SK-N-SH (cell line): ENCODE data around the gene TCOF1. TPM values are rescaled to one million over a fixed set of nuclear protein-coding genes. Genes with fewer than 3 reads are reported as not detected.

Experiments used
- CTCF ChIA-PET: fragments of 300-600, 350-600 bp; formaldehyde crosslinking; extraction: SDS; loops from one replicate; lab custom pipeline; 2021; lab: Yijun Ruan, JAX
- POLR2A ChIA-PET: fragments of 350-600 bp; sonication (Branson Sonifier 250); formaldehyde crosslinking; extraction: SDS; loops from one replicate; lab custom pipeline; 2020; ENCODE audit warnings: antibody characterized with exemption, inconsistent platforms; lab: Yijun Ruan, JAX
- DNase-seq: peaks from one replicate; pipeline ENCODE4 v3.0.0; 2012
- H2AFZ ChIP-seq: fragments of 200-600 bp; sonication (generic); 2 replicates; pipeline ENCODE4 v1.8.1; 2016; ENCODE audit warnings: antibody characterized with exemption, mild to moderate bottlenecking, low read depth
- H3F3A ChIP-seq: fragments of 200-600 bp; sonication (generic); replicated peaks from 2 replicates; pipeline ENCODE3; 2016; ENCODE audit warnings: antibody characterized with exemption, mild to moderate bottlenecking; ENCODE audit not compliant: insufficient read depth
- H3K27ac ChIP-seq, 2 experiments: fragments of 200-500 bp in 1 of 2; fragments of 200-600 bp in 1 of 2; sonication (Bioruptor generic) in 1 of 2; sonication (generic), shearing (Covaris generic) in 1 of 2; 2 replicates each; pipeline versions ENCODE4 v1.5.1 to v1.6.1; 2014 to 2016; ENCODE audit warnings: low read depth in 2 of 2, inconsistent platforms in 1 of 2, low read length in 1 of 2, mild to moderate bottlenecking in 1 of 2, mixed read lengths in 1 of 2
- H3K27me3 ChIP-seq: fragments of 200-600 bp; sonication (generic), shearing (Covaris generic); 2 replicates; pipeline ENCODE4 v1.6.1; 2016; ENCODE audit warnings: mixed run types; ENCODE audit not compliant: insufficient read depth
- H3K36me3 ChIP-seq, 2 experiments: fragments of 200-500 bp in 1 of 2; fragments of 200-600 bp in 1 of 2; sonication (Bioruptor generic) in 1 of 2; sonication (generic) in 1 of 2; replicated peaks in 1 of 2; 2 replicates each; pipeline versions ENCODE3 to v1.5.1; 2014 to 2016; ENCODE audit warnings: low read length in 1 of 2, mild to moderate bottlenecking in 1 of 2; ENCODE audit not compliant: insufficient read depth in 2 of 2, control insufficient read depth in 1 of 2
- H3K4me1 ChIP-seq, 2 experiments: fragments of 200-500 bp in 1 of 2; fragments of 200-600 bp in 1 of 2; sonication (Bioruptor generic) in 1 of 2; sonication (generic), shearing (Covaris generic) in 1 of 2; 2 replicates each; pipeline versions ENCODE4 v1.5.1 to v1.6.1; 2014 to 2016; ENCODE audit warnings: low read depth in 1 of 2, low read length in 1 of 2, mixed run types in 1 of 2; ENCODE audit not compliant: insufficient read depth in 2 of 2, control insufficient read depth in 1 of 2
- H3K4me2 ChIP-seq: fragments of 200-600 bp; sonication (generic), shearing (Covaris generic); 2 replicates; pipeline ENCODE4 v1.6.1; 2017; ENCODE audit warnings: mixed run types
- H3K4me3 ChIP-seq, 2 experiments: fragments of 200-500 bp in 1 of 2; fragments of 200-600 bp in 1 of 2; sonication (Bioruptor generic) in 1 of 2; sonication (generic), shearing (Covaris generic) in 1 of 2; 2 replicates each; pipeline versions ENCODE4 v1.5.1 to v1.8.1; 2014 to 2016; ENCODE audit warnings: low read depth in 2 of 2, inconsistent platforms in 1 of 2, low read length in 1 of 2, mild to moderate bottlenecking in 1 of 2, mixed read lengths in 1 of 2, moderate library complexity in 1 of 2
- H3K79me2 ChIP-seq: fragments of 200-600 bp; sonication (generic); 2 replicates; pipeline ENCODE4 v1.8.1; 2017; ENCODE audit warnings: mild to moderate bottlenecking; ENCODE audit not compliant: insufficient read depth
- H3K9ac ChIP-seq: fragments of 200-600 bp; sonication (generic); 2 replicates; pipeline ENCODE4 v1.6.1; 2017; ENCODE audit warnings: mixed run types
- H3K9me2 ChIP-seq: fragments of 200-600 bp; sonication (generic); 2 replicates; pipeline ENCODE4 v1.6.1; 2017; ENCODE audit warnings: mixed run types
- H3K9me3 ChIP-seq: fragments of 200-600 bp; sonication (generic); 2 replicates; pipeline ENCODE4 v1.6.1; 2017; ENCODE audit warnings: mixed run types, mild to moderate bottlenecking, moderate library complexity
- H4K20me1 ChIP-seq: fragments of 200-600 bp; sonication (generic); 2 replicates; pipeline ENCODE4 v1.6.1; 2017; ENCODE audit warnings: mild to moderate bottlenecking, mixed run types; ENCODE audit not compliant: insufficient read depth
- CHD2 ChIP-seq: fragments of 150-350 bp; IDR thresholded peaks from 2 replicates; pipeline ENCODE4 v1.6.1; 2018; ENCODE audit warnings: low read length; ENCODE audit not compliant: partially characterized antibody
- ELF1 ChIP-seq: IDR thresholded peaks from 2 replicates; pipeline ENCODE4 v1.4.0; 2012
- EP300 ChIP-seq, 2 experiments: IDR thresholded peaks; 2 replicates each; pipeline versions ENCODE4 v1.4.0 to v1.6.1; 2012; ENCODE audit warnings: borderline replicate concordance in 1 of 2, low read depth in 1 of 2, low read length in 1 of 2
- EZH2phosphoT487 ChIP-seq: fragments of 200-600 bp; sonication (generic); IDR thresholded peaks from 2 replicates; pipeline ENCODE4 v1.6.1; 2017; ENCODE audit warnings: low read depth, mixed run types, mild to moderate bottlenecking, antibody characterized with exemption, moderate library complexity, borderline replicate concordance
- FOSL2 ChIP-seq: IDR thresholded peaks from 2 replicates; pipeline ENCODE4 v1.4.0; 2012; ENCODE audit warnings: low read depth, mild to moderate bottlenecking, moderate library complexity, borderline replicate concordance
- FOXJ3 ChIP-seq: sonication (generic); formaldehyde crosslinking; IDR thresholded peaks from 2 replicates; pipeline ENCODE4 v1.5.1; 2020; ENCODE audit warnings: mild to moderate bottlenecking, missing genetic modification reagents
- FOXM1 ChIP-seq: IDR thresholded peaks from 2 replicates; pipeline ENCODE4 v1.4.0; 2012; ENCODE audit warnings: low read depth, mild to moderate bottlenecking
- GABPA ChIP-seq: IDR thresholded peaks from 2 replicates; pipeline ENCODE4 v1.4.0; 2012; ENCODE audit warnings: low read depth, mild to moderate bottlenecking
- JUND ChIP-seq: IDR thresholded peaks from 2 replicates; pipeline ENCODE4 v1.4.0; 2012
- MEF2A ChIP-seq: IDR thresholded peaks from 2 replicates; pipeline ENCODE4 v1.4.0; 2012; ENCODE audit warnings: low read depth, borderline replicate concordance
- MXI1 ChIP-seq: IDR thresholded peaks from 2 replicates; pipeline ENCODE4 v1.6.1; 2012; ENCODE audit warnings: mild to moderate bottlenecking, low read depth, low read length, improper control_type of control experiment
- NFIC ChIP-seq: IDR thresholded peaks from 2 replicates; pipeline ENCODE4 v1.4.0; 2012; ENCODE audit warnings: borderline replicate concordance
- POLR2AphosphoS5 ChIP-seq: IDR thresholded peaks from 2 replicates; pipeline ENCODE4 v1.6.1; 2012; ENCODE audit warnings: low read depth, low read length
- RAD21 ChIP-seq: IDR thresholded peaks from 2 replicates; pipeline ENCODE4 v1.6.1; 2012; ENCODE audit warnings: mild to moderate bottlenecking, low read length
- RCOR1 ChIP-seq: fragments of 150-350 bp; IDR thresholded peaks from 2 replicates; pipeline ENCODE4 v1.6.1; 2017; ENCODE audit warnings: antibody characterized with exemption, low read length
- RFX5 ChIP-seq: IDR thresholded peaks from 2 replicates; pipeline ENCODE4 v1.6.1; 2012; ENCODE audit warnings: mild to moderate bottlenecking, improper control_type of control experiment, low read length
- RXRA ChIP-seq: IDR thresholded peaks from 2 replicates; pipeline ENCODE4 v1.4.0; 2012; ENCODE audit warnings: low read depth, mild to moderate bottlenecking, borderline replicate concordance
- TCF12 ChIP-seq: IDR thresholded peaks from 2 replicates; pipeline ENCODE4 v1.4.0; 2012
- TEAD4 ChIP-seq: IDR thresholded peaks from 2 replicates; pipeline ENCODE4 v1.4.0; 2012; ENCODE audit warnings: mild to moderate bottlenecking, borderline replicate concordance; ENCODE audit not compliant: insufficient read depth
- YY1 ChIP-seq: IDR thresholded peaks from 2 replicates; pipeline ENCODE4 v1.4.0; 2012; ENCODE audit warnings: low read depth, mild to moderate bottlenecking
- WGBS: methylation state at CpG from one replicate; pipeline ENCODE4 v1.1.6; 2017; ENCODE audit warnings: low lambda C conversion rate; 5-methylcytosine and 5-hydroxymethylcytosine counted together
- polyA plus RNA-seq, 3 experiments: library from polyadenylated mRNA; depleted of rRNA; stranded (reverse); fragments of >200 nt; gene quantifications; 2 replicates each; pipeline ENCODE4 v1.2.3, GENCODE V29; 2012
- TF ChIP-seq, protein P1 (sequence below): IDR thresholded peaks from 2 replicates; pipeline ENCODE4 v1.4.0; 2012; ENCODE audit warnings: low read depth
- TF ChIP-seq, protein P2 (sequence below): fragments of 150-350 bp; IDR thresholded peaks from 2 replicates; pipeline ENCODE4 v1.6.1; 2017; ENCODE audit warnings: antibody characterized with exemption, low read length, low read depth, borderline replicate concordance
- TF ChIP-seq, protein P3 (sequence below): IDR thresholded peaks from 2 replicates; pipeline ENCODE4 v1.4.0; 2012; ENCODE audit warnings: low read depth, borderline replicate concordance

The TCOF1 gene
- polyA plus RNA-seq, 1 of the 3 experiments (the other 2 are of a cell fraction) = 33.0 TPM

DNA sequence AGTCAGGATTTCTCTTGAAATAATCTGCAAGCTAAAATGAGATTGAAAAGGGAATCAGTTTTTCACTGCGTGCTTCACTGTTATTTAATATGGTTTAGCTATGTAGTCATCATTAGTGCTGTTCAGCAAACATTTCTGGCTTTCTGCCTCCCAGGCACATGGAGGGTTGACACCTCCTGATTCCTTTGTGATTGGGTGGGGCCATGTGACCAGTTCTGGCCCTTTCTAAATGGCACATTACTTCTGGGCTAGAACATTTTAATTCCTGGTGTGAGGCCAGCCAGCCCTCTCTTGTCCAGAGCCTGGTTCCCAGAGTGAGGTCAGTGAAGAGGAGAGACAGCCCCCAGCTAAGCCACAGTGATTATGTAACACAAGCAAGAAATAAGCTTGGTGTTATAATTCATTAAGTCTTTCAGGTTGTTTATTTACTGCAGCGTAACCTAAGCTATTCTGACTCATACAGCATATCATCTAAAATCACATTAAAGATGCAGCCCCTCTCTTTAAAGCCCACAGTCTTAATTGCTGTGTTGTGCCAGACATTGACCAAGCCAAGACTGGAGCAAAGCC is 37.4 kb upstream of the TCOF1 start:
- TF ChIP-seq FOXM1 (no peak), RAD21 (no peak), FOSL2 (0 out of 2 replicates have a peak, but pooled peaks have one; percentile 2), YY1 (no peak), GABPA (no peak), RFX5 (no peak), RXRA (peak; percentile 12; the same call in 1 of the 2 replicates), CHD2 (no peak), POLR2AphosphoS5 (no peak), TEAD4 (no peak), MXI1 (peak; percentile 46; the same call in 1 of the 2 replicates), NFIC (no peak), JUND (no peak), EZH2phosphoT487 (no peak), EP300 (IDR thresholded peaks at IDR 0.05; ENCODE audit: borderline replicate concordance in 1 of 2, low read depth in 1 of 2, low read length in 1 of 2) (no peak), ELF1 (no peak), FOXJ3 (no peak), TCF12 (peak; percentile 14; the same call in 1 of the 2 replicates), MEF2A (no peak), RCOR1 (no peak)
- TF ChIP-seq, protein P1, sequence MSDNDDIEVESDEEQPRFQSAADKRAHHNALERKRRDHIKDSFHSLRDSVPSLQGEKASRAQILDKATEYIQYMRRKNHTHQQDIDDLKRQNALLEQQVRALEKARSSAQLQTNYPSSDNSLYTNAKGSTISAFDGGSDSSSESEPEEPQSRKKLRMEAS = peak; percentile 68
- TF ChIP-seq, protein P2, sequence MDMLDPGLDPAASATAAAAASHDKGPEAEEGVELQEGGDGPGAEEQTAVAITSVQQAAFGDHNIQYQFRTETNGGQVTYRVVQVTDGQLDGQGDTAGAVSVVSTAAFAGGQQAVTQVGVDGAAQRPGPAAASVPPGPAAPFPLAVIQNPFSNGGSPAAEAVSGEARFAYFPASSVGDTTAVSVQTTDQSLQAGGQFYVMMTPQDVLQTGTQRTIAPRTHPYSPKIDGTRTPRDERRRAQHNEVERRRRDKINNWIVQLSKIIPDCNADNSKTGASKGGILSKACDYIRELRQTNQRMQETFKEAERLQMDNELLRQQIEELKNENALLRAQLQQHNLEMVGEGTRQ = peak; percentile 20; the same call in 1 of the 2 replicates
- TF ChIP-seq, protein P3, sequence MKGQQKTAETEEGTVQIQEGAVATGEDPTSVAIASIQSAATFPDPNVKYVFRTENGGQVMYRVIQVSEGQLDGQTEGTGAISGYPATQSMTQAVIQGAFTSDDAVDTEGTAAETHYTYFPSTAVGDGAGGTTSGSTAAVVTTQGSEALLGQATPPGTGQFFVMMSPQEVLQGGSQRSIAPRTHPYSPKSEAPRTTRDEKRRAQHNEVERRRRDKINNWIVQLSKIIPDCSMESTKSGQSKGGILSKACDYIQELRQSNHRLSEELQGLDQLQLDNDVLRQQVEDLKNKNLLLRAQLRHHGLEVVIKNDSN = peak; percentile 69
- Histone ChIP-seq H3F3A (peaks cover 34% of the 10 kb centered on the region), H3K4me2 (no peak overlapping the region), H3K79me2 (no peaks in the 10 kb centered on the region), H3K36me3 (no peaks in the 10 kb centered on the region), H3K9me3 (no peaks in the 10 kb centered on the region), H3K27ac (peak overlapping the region; percentile 55 to 99), H3K4me3 (no peak overlapping the region), H3K9ac (peak overlapping the region; percentile 17; the same call in 1 of the 2 replicates), H4K20me1 (no peaks in the 10 kb centered on the region), H2AFZ (no peak overlapping the region), H3K4me1 (peaks cover 27% of the 10 kb centered on the region in 2 experiments), H3K27me3 (no peaks in the 10 kb centered on the region), H3K9me2 (no peaks in the 10 kb centered on the region)
- DNase-seq = no peak
- ChIA-PET CTCF (interaction anchor here (1.1 to 2.1 kb wide), 5 partner anchors 15 to 74 kb away, joined by 3 to 6 read pairs (median 4); no protein-coding TSS in a partner anchor), POLR2A (no interaction called here)
- 33% methylated on average over 2 of the region's 2 CpGs for WGBS
